Neural crest cell (in vitro differentiated cells): ENCODE results near the gene KIF5A. TPM values are rescaled to one million over a fixed set of nuclear protein-coding genes. Genes with fewer than 3 reads are reported as not detected.

ENCODE experiments used
- DNase-seq: peaks from one replicate; pipeline ENCODE4 v3.0.0; 2021; ENCODE audit warnings: low read depth, mixed read lengths, low spot score
- H3K27ac Mint-ChIP-seq: one replicate; pipeline ENCODE4 v1.8.0; 2021; ENCODE audit warnings: mild to moderate bottlenecking, mixed read lengths; ENCODE audit not compliant: unreplicated experiment
- H3K27me3 Mint-ChIP-seq: 2 replicates; pipeline ENCODE4 v1.8.0; 2021; ENCODE audit warnings: low read depth, mild to moderate bottlenecking, mixed read lengths
- H3K36me3 Mint-ChIP-seq: 2 replicates; pipeline ENCODE4 v1.8.0; 2021; ENCODE audit warnings: low read depth, mild to moderate bottlenecking, mixed read lengths
- H3K4me1 Mint-ChIP-seq: 2 replicates; pipeline ENCODE4 v1.8.0; 2021; ENCODE audit warnings: mixed read lengths
- H3K4me3 Mint-ChIP-seq: one replicate; pipeline ENCODE4 v1.8.0; 2021; ENCODE audit warnings: mild to moderate bottlenecking, mixed read lengths
- H3K9me3 Mint-ChIP-seq: 2 replicates; pipeline ENCODE4 v1.8.0; 2021; ENCODE audit warnings: mixed read lengths
- total RNA-seq: library from RNA; stranded (reverse); gene quantifications from 2 replicates; pipeline ENCODE4 v1.2.1, GENCODE V29; 2021
- TF ChIP-seq, protein P1 (sequence below): fragments of 200-600 bp; sonication (generic); conservative IDR thresholded peaks from 2 replicates; pipeline ENCODE4 v1.5.0; 2021; ENCODE audit warnings: antibody characterized with exemption, mild to moderate bottlenecking

KIF5A gene
- total RNA-seq, 1 donor from 2014 or later, result 20.8 TPM

DNA sequence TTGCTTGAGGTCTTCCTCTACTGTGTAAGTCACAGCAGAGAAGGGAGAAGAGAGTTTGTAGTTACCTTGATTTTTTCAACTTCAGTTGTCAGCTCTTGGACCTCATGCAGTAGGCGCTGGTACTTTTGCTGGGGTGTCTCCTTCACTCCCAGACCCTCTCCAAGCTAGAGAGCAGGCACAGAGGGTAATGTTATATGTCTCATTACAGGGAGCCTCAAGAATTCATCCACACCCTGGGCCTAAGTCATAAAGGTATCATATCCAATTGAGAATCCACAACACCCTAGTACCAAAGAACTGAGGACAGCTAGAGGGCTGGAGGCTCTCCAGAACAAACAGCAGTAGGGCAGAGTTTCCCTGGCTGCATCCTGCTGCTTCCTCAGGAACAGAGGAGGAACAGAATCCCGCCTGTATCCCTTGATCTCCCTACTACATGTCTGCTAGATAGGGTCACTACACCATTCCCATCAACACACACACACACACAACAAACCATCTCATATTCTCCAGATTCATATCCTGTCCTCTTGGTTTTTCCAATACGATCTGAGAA lies 14.8 kb upstream of the KIF5A start:
- Mint-ChIP-seq H3K4me3 (no peak overlapping the region), H3K4me1 (no peaks in the 10 kb centered on the region), H3K27me3 (no peaks in the 10 kb centered on the region), H3K27ac (no peak overlapping the region), H3K9me3 (no peaks in the 10 kb centered on the region), H3K36me3 (peaks cover 13% of the 10 kb centered on the region)
- no peak for DNase-seq
- TF ChIP-seq, protein P1, sequence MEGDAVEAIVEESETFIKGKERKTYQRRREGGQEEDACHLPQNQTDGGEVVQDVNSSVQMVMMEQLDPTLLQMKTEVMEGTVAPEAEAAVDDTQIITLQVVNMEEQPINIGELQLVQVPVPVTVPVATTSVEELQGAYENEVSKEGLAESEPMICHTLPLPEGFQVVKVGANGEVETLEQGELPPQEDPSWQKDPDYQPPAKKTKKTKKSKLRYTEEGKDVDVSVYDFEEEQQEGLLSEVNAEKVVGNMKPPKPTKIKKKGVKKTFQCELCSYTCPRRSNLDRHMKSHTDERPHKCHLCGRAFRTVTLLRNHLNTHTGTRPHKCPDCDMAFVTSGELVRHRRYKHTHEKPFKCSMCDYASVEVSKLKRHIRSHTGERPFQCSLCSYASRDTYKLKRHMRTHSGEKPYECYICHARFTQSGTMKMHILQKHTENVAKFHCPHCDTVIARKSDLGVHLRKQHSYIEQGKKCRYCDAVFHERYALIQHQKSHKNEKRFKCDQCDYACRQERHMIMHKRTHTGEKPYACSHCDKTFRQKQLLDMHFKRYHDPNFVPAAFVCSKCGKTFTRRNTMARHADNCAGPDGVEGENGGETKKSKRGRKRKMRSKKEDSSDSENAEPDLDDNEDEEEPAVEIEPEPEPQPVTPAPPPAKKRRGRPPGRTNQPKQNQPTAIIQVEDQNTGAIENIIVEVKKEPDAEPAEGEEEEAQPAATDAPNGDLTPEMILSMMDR, result no peak

DNA sequence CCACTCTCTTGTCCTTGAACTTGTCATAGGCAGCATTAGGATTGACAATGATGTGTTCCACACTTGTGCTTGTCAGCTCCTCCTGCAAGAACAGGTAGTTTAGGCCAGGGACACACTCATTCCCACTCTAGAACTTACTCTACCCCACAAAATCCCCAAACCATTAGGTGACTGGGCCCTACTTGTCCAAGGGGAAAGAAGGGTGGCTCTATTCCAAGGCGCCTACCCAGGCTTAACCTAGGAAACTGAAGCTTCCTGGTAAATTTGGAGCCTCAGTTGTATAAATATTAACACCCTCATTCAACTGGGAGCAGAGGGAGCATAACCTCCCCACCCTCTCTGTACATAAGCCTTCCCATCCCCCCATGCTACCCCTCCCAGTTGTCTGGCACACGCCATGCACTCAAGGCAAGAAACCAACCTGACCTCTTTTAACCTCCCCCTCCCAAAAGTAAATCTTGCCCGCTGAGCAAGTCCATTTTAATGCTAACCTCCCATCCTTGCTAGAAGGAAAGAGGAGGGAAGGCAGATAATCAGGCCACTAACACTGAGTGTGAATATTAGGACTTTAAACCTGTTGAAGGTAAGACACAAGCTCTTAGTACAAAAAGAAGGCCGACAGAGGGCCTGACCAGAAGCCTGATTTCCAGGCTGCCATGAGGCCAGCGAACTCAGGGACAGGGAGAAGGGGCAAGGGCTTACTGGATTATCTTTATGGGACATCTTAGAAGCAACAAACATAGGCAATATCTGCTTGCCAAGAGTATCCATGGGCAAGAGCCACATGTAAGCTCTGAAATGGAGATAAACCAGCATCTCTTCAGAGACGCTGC lies 13.9 kb upstream of the KIF5A start:
- TF ChIP-seq, protein P1, result no peak
- peaks cover 13% of the 10 kb centered on the region for H3K36me3 Mint-ChIP-seq
- no peaks in the 10 kb centered on the region for H3K27me3 Mint-ChIP-seq
- H3K9me3 Mint-ChIP-seq, result no peaks in the 10 kb centered on the region
- H3K4me3 Mint-ChIP-seq, result no peak overlapping the region
- peaks cover 8% of the 10 kb centered on the region for H3K4me1 Mint-ChIP-seq
- no peak for DNase-seq
- H3K27ac Mint-ChIP-seq, result peak overlapping the region; percentile 16

DNA sequence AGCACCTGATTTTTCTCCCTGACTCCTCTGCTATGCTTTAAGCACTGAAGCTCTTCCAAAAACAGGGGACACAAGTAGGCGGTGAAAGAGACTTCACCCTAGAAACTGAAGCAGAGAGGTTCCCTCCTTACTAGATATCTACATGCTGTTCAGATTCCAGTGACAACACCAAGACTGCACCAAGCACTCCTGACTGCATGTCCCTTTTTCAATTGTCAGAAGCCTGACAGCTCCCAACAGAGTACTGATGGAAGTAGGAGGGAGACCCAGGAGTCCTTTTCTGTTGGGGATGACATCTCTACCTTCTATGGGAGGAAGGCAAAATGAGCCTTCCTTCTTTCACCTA lies 13.3 kb upstream of the KIF5A start:
- Mint-ChIP-seq H3K27ac (no peak overlapping the region), H3K4me1 (peaks cover 11% of the 10 kb centered on the region), H3K9me3 (no peaks in the 10 kb centered on the region), H3K27me3 (no peaks in the 10 kb centered on the region), H3K4me3 (no peak overlapping the region), H3K36me3 (peaks cover 13% of the 10 kb centered on the region)
- DNase-seq, result no peak
- TF ChIP-seq, protein P1, result no peak

DNA sequence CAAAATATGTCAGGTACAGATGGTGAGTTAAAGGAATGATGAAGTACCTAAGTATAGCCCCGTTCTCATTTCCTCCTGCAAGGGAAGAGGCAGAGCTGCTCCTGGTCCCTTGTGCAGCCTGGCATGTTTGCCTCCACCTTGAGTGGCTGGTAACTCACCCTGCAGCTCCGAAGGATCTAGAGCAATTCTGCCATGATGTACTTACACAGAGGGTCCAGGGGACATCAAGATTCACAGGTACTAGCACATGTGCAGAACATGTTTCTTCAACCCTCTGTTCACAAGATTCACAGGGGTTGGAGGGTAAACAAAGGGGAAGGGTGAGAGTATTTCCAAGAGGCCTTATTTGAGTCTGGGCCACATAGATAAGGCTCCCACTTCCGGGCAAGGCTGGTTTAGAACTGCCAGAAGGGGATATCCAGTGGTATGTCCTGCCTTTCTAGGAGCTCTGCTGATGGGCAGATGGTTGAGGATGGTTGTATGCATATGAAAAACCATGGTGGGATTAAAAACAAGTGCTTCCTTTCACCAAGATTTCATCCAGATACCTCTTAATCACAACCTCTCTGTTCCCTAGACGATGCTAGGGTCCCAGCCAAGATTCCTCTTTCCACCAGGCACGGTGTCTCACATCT lies 10.6 kb upstream of the KIF5A start:
- Mint-ChIP-seq H3K4me3 (no peak overlapping the region), H3K9me3 (no peaks in the 10 kb centered on the region), H3K4me1 (peaks cover 11% of the 10 kb centered on the region), H3K27me3 (no peaks in the 10 kb centered on the region), H3K27ac (peak overlapping the region; percentile 38), H3K36me3 (peaks cover 13% of the 10 kb centered on the region)
- TF ChIP-seq, protein P1, result no peak
- no peak for DNase-seq

DNA sequence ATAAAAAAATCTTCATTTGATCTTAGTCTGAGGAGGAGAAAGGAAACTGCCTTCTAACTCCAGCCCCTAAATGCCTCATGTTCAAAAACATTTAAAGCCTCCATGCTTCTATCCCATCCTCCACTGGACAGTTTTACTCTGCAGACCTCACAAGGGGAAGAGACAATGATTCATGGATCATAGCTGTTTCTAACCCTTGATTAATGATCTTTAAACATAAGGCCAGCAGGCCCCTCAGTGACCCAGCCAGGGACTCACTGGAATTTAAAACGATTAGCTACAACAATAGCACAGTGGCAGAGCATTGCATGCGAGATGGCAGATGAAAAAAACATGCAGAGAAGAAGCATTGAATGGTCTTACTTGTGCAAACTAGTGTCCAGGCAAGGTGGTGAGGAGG lies 8.8 kb upstream of the KIF5A start:
- Mint-ChIP-seq H3K36me3 (peaks cover 4% of the 10 kb centered on the region), H3K9me3 (no peaks in the 10 kb centered on the region), H3K4me3 (no peak overlapping the region), H3K27ac (no peak overlapping the region), H3K4me1 (peaks cover 24% of the 10 kb centered on the region), H3K27me3 (no peaks in the 10 kb centered on the region)
- TF ChIP-seq, protein P1, result no peak
- no peak for DNase-seq
